H9 (cell line): ENCODE results near the gene SLC4A7. TPM values are rescaled to one million over a fixed set of nuclear protein-coding genes. Genes with fewer than 3 reads are reported as not detected.

ENCODE experiments used
- DNase-seq: peaks from one replicate; pipeline ENCODE4 v3.0.0-alpha.2; 2017
- H2AFZ ChIP-seq: one replicate; pipeline ENCODE4 v1.6.1; 2013; ENCODE audit warnings: mild to moderate bottlenecking, low read length, control low read depth, moderate library complexity
- H2AK5ac ChIP-seq: 2 replicates; pipeline ENCODE4 v1.6.1; 2013; ENCODE audit warnings: low read length, control low read depth, mixed read lengths; ENCODE audit not compliant: insufficient read length
- H2BK120ac ChIP-seq: one replicate; pipeline ENCODE4 v1.6.1; 2013; ENCODE audit warnings: low read depth, mild to moderate bottlenecking, low read length, control low read depth, inconsistent platforms; ENCODE audit not compliant: poor library complexity, severe bottlenecking
- H2BK12ac ChIP-seq: 2 replicates; pipeline ENCODE4 v1.6.1; 2013; ENCODE audit warnings: low read length, control low read depth, mixed read lengths, low read depth; ENCODE audit not compliant: insufficient read length
- H2BK15ac ChIP-seq: 2 replicates; pipeline ENCODE4 v1.6.1; 2013; ENCODE audit warnings: low read depth, low read length, control low read depth
- H2BK20ac ChIP-seq: one replicate; pipeline ENCODE4 v1.6.1; 2013; ENCODE audit warnings: low read depth, mild to moderate bottlenecking, low read length, control low read depth, inconsistent platforms; ENCODE audit not compliant: poor library complexity, severe bottlenecking
- H2BK5ac ChIP-seq: 2 replicates; pipeline ENCODE4 v1.6.1; 2013; ENCODE audit warnings: low read length, control low read depth, mixed read lengths; ENCODE audit not compliant: insufficient read length
- H3K14ac ChIP-seq: 2 replicates; pipeline ENCODE4 v1.6.1; 2013; ENCODE audit warnings: low read length, control low read depth; ENCODE audit not compliant: insufficient read depth
- H3K18ac ChIP-seq: 2 replicates; pipeline ENCODE4 v1.6.1; 2013; ENCODE audit warnings: low read depth, mild to moderate bottlenecking, mixed read lengths, low read length, control low read depth; ENCODE audit not compliant: insufficient read length
- H3K23ac ChIP-seq: 2 replicates; pipeline ENCODE4 v1.6.1; 2013; ENCODE audit warnings: low read length, control low read depth, mixed read lengths, low read depth; ENCODE audit not compliant: insufficient read length
- H3K23me2 ChIP-seq: 2 replicates; pipeline ENCODE4 v1.6.1; 2013; ENCODE audit warnings: low read depth, mild to moderate bottlenecking, mixed read lengths, low read length, control low read depth; ENCODE audit not compliant: insufficient read length, poor library complexity, severe bottlenecking
- H3K27ac ChIP-seq: 2 replicates; pipeline ENCODE4 v1.5.1; 2013; ENCODE audit warnings: low read length, control low read depth, mixed read lengths, low read depth; ENCODE audit not compliant: insufficient read length
- H3K27me3 ChIP-seq: 2 replicates; pipeline ENCODE4 v1.6.1; 2013; ENCODE audit warnings: low read length, control low read depth, inconsistent platforms; ENCODE audit not compliant: insufficient read depth
- H3K4ac ChIP-seq: 2 replicates; pipeline ENCODE4 v1.6.1; 2013; ENCODE audit warnings: low read depth, mild to moderate bottlenecking, control low read depth, inconsistent platforms, low read length, moderate library complexity
- H3K4me1 ChIP-seq: 2 replicates; pipeline ENCODE4 v1.6.1; 2013; ENCODE audit warnings: low read length, control low read depth, inconsistent platforms; ENCODE audit not compliant: insufficient read depth
- H3K4me2 ChIP-seq: 2 replicates; pipeline ENCODE4 v1.6.1; 2013; ENCODE audit warnings: low read length, control low read depth, mixed read lengths; ENCODE audit not compliant: insufficient read length, insufficient read depth
- H3K56ac ChIP-seq: 2 replicates; pipeline ENCODE4 v1.6.1; 2013; ENCODE audit warnings: low read depth, mild to moderate bottlenecking, mixed read lengths, low read length, control low read depth; ENCODE audit not compliant: insufficient read length
- H3K79me1 ChIP-seq: 2 replicates; pipeline ENCODE4 v1.6.1; 2013; ENCODE audit warnings: low read depth, mild to moderate bottlenecking, moderate library complexity, low read length, control low read depth, inconsistent platforms; ENCODE audit not compliant: insufficient read depth, poor library complexity, severe bottlenecking
- H3K79me2 ChIP-seq: 2 replicates; pipeline ENCODE4 v1.6.1; 2013; ENCODE audit warnings: low read length, control low read depth, inconsistent platforms; ENCODE audit not compliant: insufficient read depth
- H3K9ac ChIP-seq: 2 replicates; pipeline ENCODE4 v1.6.1; 2013; ENCODE audit warnings: low read length, control low read depth, mixed read lengths; ENCODE audit not compliant: insufficient read length; ENCODE audit errors: extremely low read depth
- H3K9me3 ChIP-seq: one replicate; pipeline ENCODE4 v1.6.1; 2013; ENCODE audit warnings: low read depth, low read length, inconsistent platforms; ENCODE audit not compliant: control insufficient read depth
- H3T11ph ChIP-seq: one replicate; pipeline ENCODE4 v1.6.1; 2013; ENCODE audit warnings: mild to moderate bottlenecking, low read length, control low read depth, inconsistent platforms
- H4K20me1 ChIP-seq: one replicate; pipeline ENCODE4 v1.6.1; 2013; ENCODE audit not compliant: control insufficient read depth, insufficient read length, insufficient read depth
- H4K5ac ChIP-seq: 2 replicates; pipeline ENCODE4 v1.6.1; 2013; ENCODE audit warnings: low read depth, mild to moderate bottlenecking, mixed read lengths, low read length, control low read depth; ENCODE audit not compliant: insufficient read length
- H4K8ac ChIP-seq: replicated peaks from 2 replicates; pipeline ENCODE4 v1.6.1; 2013; ENCODE audit warnings: low read length, control low read depth, mixed read lengths, low read depth; ENCODE audit not compliant: insufficient read length
- H4K91ac ChIP-seq: 2 replicates; pipeline ENCODE4 v1.6.1; 2013; ENCODE audit warnings: low read depth, mild to moderate bottlenecking, moderate library complexity, mixed read lengths, low read length, control low read depth; ENCODE audit not compliant: insufficient read length
- H3K27ac Mint-ChIP-seq, 3 experiments: 2 replicates in 2 of 3; 3 replicates in 1 of 3; pipeline ENCODE4 v1.8.0; 2020 to 2021; ENCODE audit warnings: mixed read lengths in 3 of 3, mild to moderate bottlenecking in 1 of 3, moderate library complexity in 1 of 3
- H3K27me3 Mint-ChIP-seq: 2 replicates; pipeline ENCODE4 v1.8.0; 2021; ENCODE audit warnings: low read depth, mild to moderate bottlenecking, moderate library complexity, mixed read lengths
- H3K36me3 Mint-ChIP-seq, 3 experiments: 2 replicates in 2 of 3; 3 replicates in 1 of 3; pipeline ENCODE4 v1.8.0; 2020 to 2021; ENCODE audit warnings: low read depth in 3 of 3, mixed read lengths in 3 of 3; ENCODE audit not compliant: insufficient read depth in 1 of 3
- H3K4me1 Mint-ChIP-seq, 2 experiments: 2 replicates each; pipeline ENCODE4 v1.8.0; 2020; ENCODE audit warnings: mixed read lengths in 2 of 2
- H3K4me3 Mint-ChIP-seq, 2 experiments: 2 replicates in 1 of 2; 3 replicates in 1 of 2; pipeline ENCODE4 v1.8.0; 2020 to 2021; ENCODE audit warnings: mild to moderate bottlenecking in 2 of 2, mixed read lengths in 2 of 2, moderate library complexity in 1 of 2
- H3K9me3 Mint-ChIP-seq, 2 experiments: 2 replicates in 1 of 2; 3 replicates in 1 of 2; pipeline ENCODE4 v1.8.0; 2020; ENCODE audit warnings: mild to moderate bottlenecking in 2 of 2, mixed read lengths in 2 of 2, moderate library complexity in 1 of 2
- WGBS: extraction: QIAGEN DNeasy Blood & Tissue Kit; methylation state at CpG from one replicate; pipeline ENCODE4 v1.1.7; 2013; ENCODE audit warnings: missing lambda C conversion rate, low lambda C conversion rate, mixed read lengths; ENCODE audit not compliant: insufficient read length; ENCODE audit errors: extremely low coverage; 5-methylcytosine and 5-hydroxymethylcytosine counted together
- total RNA-seq: library from RNA; stranded (reverse); gene quantifications from 2 replicates; pipeline ENCODE4 v1.2.1, GENCODE V29; 2021
- TF ChIP-seq, protein P1 (sequence below): fragments of 200-600 bp; sonication (generic); conservative IDR thresholded peaks from 3 replicates; pipeline ENCODE4 v1.8.0; 2021; ENCODE audit warnings: antibody characterized with exemption, mild to moderate bottlenecking

Gene SLC4A7
- total RNA-seq, 1 experiment from 2014 or later = 46.1 TPM

DNA sequence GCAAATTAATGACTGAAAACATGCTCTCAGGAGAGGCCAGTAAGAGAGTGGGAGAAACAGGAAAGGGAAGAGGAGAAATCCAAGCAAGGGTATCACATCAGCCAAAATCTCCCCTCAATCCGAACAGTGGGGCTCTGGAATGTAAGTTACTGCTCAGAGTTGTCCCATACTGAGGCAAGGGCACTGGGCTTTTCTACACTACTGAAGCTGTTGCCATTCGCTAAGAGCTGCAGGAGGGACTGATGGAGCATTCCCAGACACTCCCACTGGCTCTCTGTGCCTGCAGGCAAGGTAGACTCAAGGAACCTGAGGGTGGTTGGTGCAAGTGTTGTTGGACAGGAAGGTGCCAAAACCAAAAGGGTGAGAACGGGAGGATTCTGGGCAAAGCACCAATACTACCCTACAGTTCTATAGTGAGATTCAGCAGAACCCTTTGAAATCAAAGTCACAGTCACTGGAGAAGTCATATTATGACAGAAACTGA lies 161.1 kb downstream of the SLC4A7 start:
- no peak overlapping the region for H3K4me3 Mint-ChIP-seq
- no peaks in the 10 kb centered on the region; a peak in 1 of 5 replicates for H3K9me3 Mint-ChIP-seq
- Histone ChIP-seq H3K79me1 (no peaks in the 10 kb centered on the region), H2AFZ (no peak overlapping the region), H4K91ac (no peak overlapping the region), H3T11ph (no peak overlapping the region), H3K27me3 (no peaks in the 10 kb centered on the region), H3K23me2 (no peaks in the 10 kb centered on the region), H3K4ac (no peak overlapping the region), H3K4me2 (no peak overlapping the region), H3K23ac (no peak overlapping the region), H3K18ac (no peak overlapping the region), H3K27ac (no peak overlapping the region), H2AK5ac (no peak overlapping the region), H2BK20ac (no peak overlapping the region), H2BK120ac (no peak overlapping the region), H3K9me3 (no peaks in the 10 kb centered on the region), H2BK15ac (no peak overlapping the region), H3K79me2 (no peaks in the 10 kb centered on the region), H2BK5ac (no peak overlapping the region), H3K4me1 (no peaks in the 10 kb centered on the region), H4K8ac (no peak overlapping the region), H4K20me1 (no peaks in the 10 kb centered on the region), H3K14ac (no peak overlapping the region), H3K56ac (no peak overlapping the region), H4K5ac (no peak overlapping the region), H3K9ac (no peak overlapping the region), H2BK12ac (no peak overlapping the region)
- H3K27ac Mint-ChIP-seq = no peak overlapping the region
- TF ChIP-seq, protein P1, sequence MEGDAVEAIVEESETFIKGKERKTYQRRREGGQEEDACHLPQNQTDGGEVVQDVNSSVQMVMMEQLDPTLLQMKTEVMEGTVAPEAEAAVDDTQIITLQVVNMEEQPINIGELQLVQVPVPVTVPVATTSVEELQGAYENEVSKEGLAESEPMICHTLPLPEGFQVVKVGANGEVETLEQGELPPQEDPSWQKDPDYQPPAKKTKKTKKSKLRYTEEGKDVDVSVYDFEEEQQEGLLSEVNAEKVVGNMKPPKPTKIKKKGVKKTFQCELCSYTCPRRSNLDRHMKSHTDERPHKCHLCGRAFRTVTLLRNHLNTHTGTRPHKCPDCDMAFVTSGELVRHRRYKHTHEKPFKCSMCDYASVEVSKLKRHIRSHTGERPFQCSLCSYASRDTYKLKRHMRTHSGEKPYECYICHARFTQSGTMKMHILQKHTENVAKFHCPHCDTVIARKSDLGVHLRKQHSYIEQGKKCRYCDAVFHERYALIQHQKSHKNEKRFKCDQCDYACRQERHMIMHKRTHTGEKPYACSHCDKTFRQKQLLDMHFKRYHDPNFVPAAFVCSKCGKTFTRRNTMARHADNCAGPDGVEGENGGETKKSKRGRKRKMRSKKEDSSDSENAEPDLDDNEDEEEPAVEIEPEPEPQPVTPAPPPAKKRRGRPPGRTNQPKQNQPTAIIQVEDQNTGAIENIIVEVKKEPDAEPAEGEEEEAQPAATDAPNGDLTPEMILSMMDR = no peak
- no peak for DNase-seq
- WGBS = no CpG with 5 or more reads among the region's 3 CpGs
- H3K4me1 Mint-ChIP-seq = no peaks in the 10 kb centered on the region
- H3K36me3 Mint-ChIP-seq = no peaks in the 10 kb centered on the region; a peak in 1 of 7 replicates
- no peaks in the 10 kb centered on the region for H3K27me3 Mint-ChIP-seq

Other genes with a start within 250 kb of the SLC4A7 start
- gene NEK10, start 115.0 kb downstream of the SLC4A7 start, total RNA-seq = 0.66 and 0.97 TPM in 2 replicates
- gene EOMES, start 237.9 kb upstream of the SLC4A7 start, total RNA-seq = 1.7 and 2.0 TPM in 2 replicates